Neural progenitor cell (in vitro differentiated cells): ENCODE results near the gene TSPAN11.

Experiments
- EZH2 ChIP-seq: fragments of 200-600 bp; sonication (generic); IDR thresholded peaks from 2 replicates; pipeline ENCODE4 v1.6.1; 2017; ENCODE audit warnings: antibody characterized with exemption, mild to moderate bottlenecking, moderate library complexity
- EZH2phosphoT487 ChIP-seq: fragments of 200-600 bp; sonication (generic); IDR thresholded peaks from 2 replicates; pipeline ENCODE4 v1.6.1; 2017; ENCODE audit warnings: antibody characterized with exemption
- TF ChIP-seq, protein P1 (sequence below): fragments of 200-600 bp; sonication (generic); IDR thresholded peaks from 2 replicates; pipeline ENCODE4 v1.5.1; 2017; ENCODE audit warnings: antibody characterized with exemption, mild to moderate bottlenecking

DNA sequence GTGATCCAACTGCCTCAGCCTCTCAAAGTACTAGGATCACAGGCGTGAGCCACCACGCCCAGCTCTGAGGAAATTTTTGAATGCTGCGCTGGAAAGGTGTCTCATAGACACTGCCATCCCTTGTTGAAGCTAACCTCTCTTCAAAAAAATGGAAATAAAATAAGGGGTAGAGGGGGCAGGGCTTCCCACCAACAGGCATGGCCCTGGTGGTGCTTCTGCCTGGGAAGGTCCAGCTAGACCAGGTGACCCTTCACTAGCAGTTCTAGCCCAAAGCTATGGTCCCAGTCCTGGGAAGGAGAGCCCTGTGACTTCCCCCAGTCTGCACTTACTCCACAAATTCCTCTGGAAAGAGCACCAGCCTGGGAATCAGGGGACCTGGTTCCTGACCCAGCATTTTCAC lies 45.7 kb upstream of the TSPAN11 start:
- TF ChIP-seq, protein P1, sequence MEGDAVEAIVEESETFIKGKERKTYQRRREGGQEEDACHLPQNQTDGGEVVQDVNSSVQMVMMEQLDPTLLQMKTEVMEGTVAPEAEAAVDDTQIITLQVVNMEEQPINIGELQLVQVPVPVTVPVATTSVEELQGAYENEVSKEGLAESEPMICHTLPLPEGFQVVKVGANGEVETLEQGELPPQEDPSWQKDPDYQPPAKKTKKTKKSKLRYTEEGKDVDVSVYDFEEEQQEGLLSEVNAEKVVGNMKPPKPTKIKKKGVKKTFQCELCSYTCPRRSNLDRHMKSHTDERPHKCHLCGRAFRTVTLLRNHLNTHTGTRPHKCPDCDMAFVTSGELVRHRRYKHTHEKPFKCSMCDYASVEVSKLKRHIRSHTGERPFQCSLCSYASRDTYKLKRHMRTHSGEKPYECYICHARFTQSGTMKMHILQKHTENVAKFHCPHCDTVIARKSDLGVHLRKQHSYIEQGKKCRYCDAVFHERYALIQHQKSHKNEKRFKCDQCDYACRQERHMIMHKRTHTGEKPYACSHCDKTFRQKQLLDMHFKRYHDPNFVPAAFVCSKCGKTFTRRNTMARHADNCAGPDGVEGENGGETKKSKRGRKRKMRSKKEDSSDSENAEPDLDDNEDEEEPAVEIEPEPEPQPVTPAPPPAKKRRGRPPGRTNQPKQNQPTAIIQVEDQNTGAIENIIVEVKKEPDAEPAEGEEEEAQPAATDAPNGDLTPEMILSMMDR = no peak
- TF ChIP-seq EZH2 (no peak), EZH2phosphoT487 (no peak)
